NCI-H1048 (cell line): ENCODE data around the gene AFAP1L2.

Experiments
- DNase-seq: peaks from one replicate; lab custom pipeline; 2025; lab: John Stamatoyannopoulos, UW

AFAP1L2 gene

DNA sequence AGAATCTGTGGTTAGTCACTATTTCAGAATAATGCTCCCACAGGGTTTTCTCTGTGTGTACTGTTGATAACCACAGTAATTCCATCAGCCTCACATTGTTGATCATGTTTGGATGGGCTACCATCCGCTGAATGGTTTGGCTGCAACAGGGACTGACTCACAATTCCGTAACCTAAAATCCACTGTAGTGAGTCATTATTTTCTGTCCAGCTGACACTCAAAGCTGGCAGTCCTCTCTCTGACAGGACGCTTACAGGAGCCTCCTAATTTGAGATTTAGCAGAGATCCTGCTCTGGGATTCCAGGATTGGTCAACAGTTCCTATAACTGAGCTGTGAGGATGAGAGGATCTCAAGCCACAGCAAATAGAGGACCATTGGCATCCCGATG, 132.5 kb downstream of the AFAP1L2 start:
- no peak for DNase-seq

DNA sequence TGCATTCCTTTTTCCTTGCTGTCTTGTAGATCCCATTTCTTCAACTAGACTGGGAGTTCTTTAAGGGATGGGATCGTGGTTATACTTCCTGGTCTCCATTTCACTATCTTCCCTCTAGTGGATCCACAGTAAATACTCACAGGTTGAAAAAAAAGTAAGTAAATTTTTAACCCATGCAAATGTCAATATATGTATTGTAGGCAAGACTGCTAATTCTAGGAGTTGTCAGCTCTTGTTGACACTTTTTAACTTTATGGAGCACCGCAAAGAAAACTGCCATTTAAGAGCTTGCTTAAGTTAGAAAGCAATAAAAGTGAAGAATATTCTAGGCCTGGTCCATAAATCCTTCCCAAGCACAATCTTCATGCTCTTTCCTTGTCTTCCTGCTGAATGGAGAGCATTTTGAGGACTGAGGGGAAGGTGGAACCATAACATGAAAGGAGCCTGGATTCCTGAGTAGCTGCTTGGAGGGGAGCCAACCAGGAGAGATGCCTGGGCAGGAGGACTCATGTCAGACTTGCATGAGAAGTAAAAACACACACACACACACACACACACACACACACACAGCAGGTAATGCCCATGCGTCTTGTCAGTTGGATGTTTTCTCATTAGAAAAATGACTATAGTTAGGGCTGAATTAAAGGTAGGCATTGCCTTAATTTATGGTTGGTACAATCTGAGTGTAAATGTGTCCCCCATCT, 133.1 kb downstream of the AFAP1L2 start:
- no peak for DNase-seq

DNA sequence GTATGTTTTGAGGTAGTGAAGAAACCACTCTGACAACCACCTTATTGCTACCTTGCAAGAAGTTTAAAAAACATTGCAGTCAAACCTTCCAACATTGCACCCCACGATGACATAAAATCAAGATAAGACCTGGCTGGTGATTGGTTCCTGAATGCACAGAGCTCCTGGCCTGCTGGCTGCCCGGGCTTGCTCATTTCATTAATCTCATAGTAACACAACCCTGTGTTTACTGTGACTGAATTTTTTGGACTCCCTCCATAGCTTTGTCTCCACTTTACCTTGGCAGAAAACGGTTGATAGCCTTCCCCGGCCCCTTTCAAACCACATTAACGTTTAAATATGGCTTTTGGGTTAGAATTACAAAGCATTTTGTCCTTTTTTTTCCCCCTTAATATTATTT, 137.8 kb downstream of the AFAP1L2 start:
- DNase-seq = no peak

DNA sequence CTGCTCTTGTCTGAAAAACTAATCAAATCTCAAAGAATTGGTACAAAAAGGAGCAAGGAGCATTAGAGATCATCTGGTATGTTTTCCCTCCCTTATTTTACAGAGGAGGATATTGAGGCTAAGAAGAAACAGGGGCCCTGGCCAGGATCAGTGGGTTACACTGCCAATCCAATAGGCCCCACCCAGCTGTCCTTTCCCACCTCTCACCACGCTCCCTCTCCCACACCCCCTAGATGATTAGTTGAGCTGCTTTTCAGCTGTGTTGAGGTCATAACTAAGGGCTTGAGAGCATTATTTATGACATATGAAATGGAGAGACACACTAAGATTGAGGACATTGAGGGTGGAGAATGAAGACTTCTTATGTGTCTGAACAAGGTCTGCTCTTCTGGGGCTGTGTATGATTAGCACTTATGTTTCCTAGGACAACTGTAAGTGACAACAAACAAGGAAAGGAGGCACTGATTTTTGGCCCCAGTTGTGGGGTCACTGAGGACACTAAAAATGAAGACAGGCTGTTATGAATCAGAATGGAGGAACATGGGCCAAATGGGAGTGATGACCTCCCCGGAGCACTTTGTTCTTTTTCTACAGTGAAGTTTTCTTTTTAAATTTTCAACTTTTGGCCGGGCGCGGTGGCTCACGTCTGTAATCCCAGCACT, 138.8 kb downstream of the AFAP1L2 start:
- DNase-seq = no peak

GRCh38 chr10:114262496-114262895, 141.8 kb downstream of the AFAP1L2 start:
- DNase-seq = no peak

- no peak for DNase-seq
These were observed 143.2 kb downstream of the AFAP1L2 start for GRCh38 chr10:114261076-114261475.

GRCh38 chr10:114260366-114260765, 143.9 kb downstream of the AFAP1L2 start:
- DNase-seq = no peak

DNA sequence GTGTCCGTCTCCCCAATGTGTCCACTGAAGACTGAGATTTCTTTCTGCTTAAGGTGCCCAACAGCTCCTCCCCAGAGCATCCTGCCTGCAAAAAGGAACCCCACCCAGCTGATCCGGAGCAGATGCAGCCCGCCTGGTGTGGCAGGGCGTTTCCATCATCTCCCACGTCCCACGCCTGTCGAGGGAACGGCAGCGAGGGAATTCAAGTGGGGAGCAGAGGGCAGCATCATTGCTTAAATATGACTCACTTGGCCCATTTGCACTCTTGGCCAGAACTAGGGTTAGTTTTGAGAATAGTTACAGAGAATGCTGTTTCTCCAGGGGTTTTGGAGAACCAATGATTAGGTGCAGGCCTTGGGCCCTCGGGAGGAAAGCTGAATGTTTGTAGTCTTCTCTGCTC, 144.5 kb downstream of the AFAP1L2 start:
- no peak for DNase-seq

GRCh38 chr10:114258274-114258840, 145.9 kb downstream of the AFAP1L2 start:
- no peak for DNase-seq

- no peak for DNase-seq
These were observed 146.8 kb downstream of the AFAP1L2 start for GRCh38 chr10:114257498-114257897.

- DNase-seq = no peak
These were observed 147.5 kb downstream of the AFAP1L2 start for GRCh38 chr10:114256822-114257221.

DNA sequence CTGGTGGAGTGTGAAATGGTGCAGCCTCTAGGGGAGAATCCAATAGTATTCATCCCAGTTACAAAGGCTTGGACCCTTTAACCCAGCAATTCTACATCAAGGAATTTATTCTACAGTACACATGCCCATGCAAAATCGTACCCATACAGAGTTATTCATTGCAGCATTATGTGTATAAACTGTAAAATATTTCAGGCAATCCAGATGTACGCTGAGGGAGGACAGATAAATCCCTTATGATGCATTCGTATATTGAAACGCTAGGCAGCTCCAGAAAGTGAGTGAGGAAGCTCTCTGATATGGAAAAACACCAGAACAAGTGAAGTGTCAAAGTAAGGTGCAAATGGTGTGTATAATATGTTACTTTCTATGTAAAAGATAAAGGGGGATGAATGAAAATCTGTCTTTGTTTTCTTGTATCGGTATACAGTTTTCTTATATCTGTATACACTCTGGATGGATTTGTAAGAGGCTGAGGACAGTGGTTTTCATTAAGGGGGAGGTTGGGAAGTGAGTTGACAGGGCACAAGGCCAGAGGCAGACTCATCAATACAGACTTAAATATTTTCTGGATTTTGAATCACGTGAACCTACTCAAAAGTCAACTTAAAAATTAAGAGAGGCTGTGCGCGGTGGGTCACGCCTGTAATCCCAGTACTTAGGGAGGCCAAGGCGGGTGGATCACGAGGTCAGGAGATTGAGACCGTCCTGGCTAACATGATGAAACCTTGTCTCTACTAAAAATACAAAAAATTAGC, 148.1 kb downstream of the AFAP1L2 start:
- DNase-seq = no peak

DNA sequence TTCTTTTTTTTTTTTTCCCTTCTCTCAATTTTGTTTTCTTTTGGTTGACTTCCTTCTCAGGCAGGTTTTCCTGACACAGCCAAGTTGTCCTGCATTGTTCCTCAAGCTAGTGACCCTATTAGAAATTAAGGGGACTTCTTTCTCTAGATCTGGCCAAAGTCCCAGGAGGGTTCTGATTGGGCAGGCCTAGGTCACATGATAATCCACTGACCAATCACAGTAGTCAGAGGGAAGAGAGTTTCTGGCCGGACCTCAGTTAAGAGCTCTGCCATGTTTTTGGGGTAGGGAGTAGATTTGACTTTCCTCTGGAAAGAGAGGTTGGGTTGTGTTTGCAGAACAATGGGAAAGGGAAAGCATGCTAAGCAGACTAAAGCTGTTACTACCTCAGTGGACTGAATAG, 149.1 kb downstream of the AFAP1L2 start:
- DNase-seq = no peak

DNA sequence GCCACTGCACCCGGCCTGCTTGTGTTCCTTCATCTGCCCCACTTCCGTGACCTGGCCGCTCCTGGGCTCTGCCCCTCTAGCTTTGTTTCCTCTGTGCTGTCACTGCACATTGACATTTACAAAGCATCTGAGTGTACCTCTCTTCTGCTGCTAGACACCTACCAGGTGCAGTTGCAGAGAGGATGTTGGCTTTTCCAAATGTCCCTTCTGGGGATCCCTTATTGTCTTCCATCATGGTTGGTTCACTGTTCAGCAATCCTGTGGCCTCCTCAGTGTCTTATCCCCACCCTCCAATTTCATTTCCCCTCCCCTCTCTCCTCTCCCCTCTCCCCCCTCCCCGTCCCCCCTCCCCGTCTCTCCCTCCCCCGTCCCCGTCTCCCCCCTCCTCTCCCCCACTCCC, 151.4 kb downstream of the AFAP1L2 start:
- no peak for DNase-seq

DNA sequence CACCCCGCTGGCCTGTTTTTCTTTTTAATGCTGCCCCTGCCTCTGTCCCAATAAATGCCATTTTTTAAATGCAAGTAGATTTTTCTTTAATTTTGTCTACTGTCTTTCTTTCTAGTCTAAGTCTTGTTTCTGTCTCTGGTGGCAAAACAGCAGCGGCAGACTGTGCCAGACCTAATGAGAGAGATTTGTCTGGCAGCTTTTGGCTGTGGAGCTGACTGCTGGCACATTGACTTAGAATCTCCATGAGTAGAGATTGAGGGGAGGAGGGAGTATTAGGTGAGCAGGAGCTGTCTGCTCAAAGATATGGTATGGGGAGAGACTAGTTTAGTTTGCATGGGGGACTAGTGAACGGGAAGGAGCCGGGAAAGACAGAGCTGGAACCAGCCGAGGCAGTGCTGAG, 152.2 kb downstream of the AFAP1L2 start:
- no peak for DNase-seq

- DNase-seq = no peak
These were observed 153.6 kb downstream of the AFAP1L2 start for GRCh38 chr10:114250716-114251115.

DNA sequence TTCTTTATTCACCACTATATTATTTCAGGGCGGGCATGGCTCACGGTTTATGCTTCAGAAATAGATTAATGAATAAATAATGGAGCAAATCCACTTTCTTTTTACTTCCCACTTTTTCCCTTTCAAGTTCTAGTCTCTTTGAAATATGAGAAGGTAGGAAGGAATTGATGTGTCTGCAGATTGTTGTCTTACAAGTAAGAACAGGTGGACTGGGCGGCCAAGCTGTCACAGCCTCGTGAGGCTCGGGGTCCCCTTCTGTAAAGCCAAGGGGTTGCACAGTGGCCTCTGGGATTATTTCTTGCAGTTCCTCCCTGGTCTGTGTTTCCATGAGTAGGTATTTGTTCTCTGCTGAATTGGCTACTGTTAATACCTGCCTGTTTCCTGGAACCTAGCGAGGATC, 154.1 kb downstream of the AFAP1L2 start:
- no peak for DNase-seq

GRCh38 chr10:114246679-114247305, 157.5 kb downstream of the AFAP1L2 start:
- no peak for DNase-seq

DNA sequence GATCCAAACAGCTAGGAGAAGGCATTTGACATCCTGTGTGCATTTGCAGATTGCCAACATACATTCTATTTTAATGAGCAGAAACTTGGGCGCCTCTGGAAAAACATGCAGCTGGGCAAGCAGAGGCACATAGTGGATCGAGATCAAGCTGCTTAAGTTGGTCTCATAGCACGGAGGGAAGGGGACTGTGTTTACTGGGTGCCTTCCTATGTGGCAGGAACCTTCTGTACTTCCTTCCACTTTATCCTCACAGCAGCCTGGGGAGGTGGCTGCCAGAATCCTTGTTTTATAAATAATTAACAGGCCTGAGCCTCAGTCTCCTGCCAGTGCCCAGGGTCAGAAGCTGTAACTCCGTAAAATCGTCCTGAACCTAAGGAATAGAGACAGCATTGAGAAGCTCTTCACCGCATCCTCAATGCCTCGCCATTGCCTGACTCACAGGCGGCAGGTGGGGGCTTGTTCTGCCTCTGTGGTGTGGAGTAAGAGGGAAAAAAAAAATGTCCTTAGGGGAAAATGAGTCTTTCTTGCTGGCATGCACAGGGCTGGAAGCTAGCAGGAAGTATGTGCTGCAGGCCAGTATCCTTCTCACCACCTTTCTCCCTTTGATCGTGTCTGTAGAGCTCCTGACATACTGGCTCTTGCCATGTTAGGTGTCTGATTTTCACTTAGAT, 159.0 kb downstream of the AFAP1L2 start:
- no peak for DNase-seq
